ENCODE results near the gene FOXJ3. TPM values are rescaled to one million over a fixed set of nuclear protein-coding genes. Genes with fewer than 3 reads are reported as not detected.

The FOXJ3 gene
- total and polyA plus RNA-seq, 2 of the 13 experiments (the other 11 are each of a cell fraction or from before 2014, with no cell fraction given) = 16.6 to 48.5 TPM

- TF ChIP-seq ZNF580 (CRISPR knock-in tag; IDR thresholded peaks at IDR 0.05; ENCODE audit: borderline replicate concordance, low read depth) (no peak), ZNF619 (CRISPR knock-in tag; IDR thresholded peaks at IDR 0.05) (no peak), NBN (conservative IDR thresholded peaks at IDR 0.05) (no peak), ZNF777 (CRISPR knock-in tag; IDR thresholded peaks at IDR 0.05) (no peak), ZMYM2 (CRISPR knock-in tag; IDR thresholded peaks at IDR 0.05) (no peak), HIC2 (CRISPR knock-in tag; IDR thresholded peaks at IDR 0.05; ENCODE audit: low read depth) (no peak), PPARG (CRISPR knock-in tag; conservative IDR thresholded peaks at IDR 0.05) (peak; percentile 61; the same call in 1 of the 2 replicates), HOXA5 (CRISPR knock-in tag; IDR thresholded peaks at IDR 0.05) (no peak), ZNF878 (CRISPR knock-in tag; IDR thresholded peaks at IDR 0.05) (no peak), MIER3 (CRISPR knock-in tag; IDR thresholded peaks at IDR 0.05; ENCODE audit: borderline replicate concordance) (no peak), EP300 (IDR thresholded peaks at IDR 0.05; ENCODE audit: low read depth in 2 of 2, low read length in 2 of 2) (peak in 1 of 2 experiments; percentile 43; a peak in 1 of 4 replicates), EP300 (CRISPR knock-in tag; IDR thresholded peaks at IDR 0.05; ENCODE audit: borderline replicate concordance) (no peak), KLF12 (CRISPR knock-in tag; IDR thresholded peaks at IDR 0.05; ENCODE audit: borderline replicate concordance) (no peak), TIGD3 (CRISPR knock-in tag; IDR thresholded peaks at IDR 0.05; ENCODE audit: borderline replicate concordance) (no peak), TBX2 (CRISPR knock-in tag; IDR thresholded peaks at IDR 0.05; ENCODE audit: borderline replicate concordance) (peak; percentile 71; the same call in 1 of the 2 replicates), CSRNP1 (CRISPR knock-in tag; IDR thresholded peaks at IDR 0.05) (no peak), AKAP8 (CRISPR knock-in tag; IDR thresholded peaks at IDR 0.05) (no peak), SP5 (CRISPR knock-in tag; IDR thresholded peaks at IDR 0.05; ENCODE audit: borderline replicate concordance, low read depth) (peak; percentile 20; the same call in 1 of the 2 replicates), ZNF724P (CRISPR knock-in tag; IDR thresholded peaks at IDR 0.05; ENCODE audit: borderline replicate concordance) (no peak), PAWR (CRISPR knock-in tag; IDR thresholded peaks at IDR 0.05; ENCODE audit: borderline replicate concordance) (no peak), JDP2 (CRISPR knock-in tag; IDR thresholded peaks at IDR 0.05; ENCODE audit: borderline replicate concordance) (no peak), GFI1 (CRISPR knock-in tag; IDR thresholded peaks at IDR 0.05; ENCODE audit: borderline replicate concordance) (peak; percentile 93), ZNF333 (CRISPR knock-in tag; IDR thresholded peaks at IDR 0.05; ENCODE audit: borderline replicate concordance) (no peak), YEATS4 (CRISPR knock-in tag; IDR thresholded peaks at IDR 0.05; ENCODE audit: borderline replicate concordance) (no peak), LCORL (IDR thresholded peaks at IDR 0.05) (no peak), LCORL (CRISPR knock-in tag; IDR thresholded peaks at IDR 0.05) (peak; percentile 78), HNF4A (CRISPR knock-in tag; IDR thresholded peaks at IDR 0.05) (0 out of 2 replicates have a peak, but pooled peaks have one; percentile 16), ELF4 (CRISPR knock-in tag; IDR thresholded peaks at IDR 0.05; ENCODE audit: borderline replicate concordance) (0 out of 2 replicates have a peak, but pooled peaks have one; percentile 52)
Observed at GRCh38 chr1:42319871-42320484, 15.1 kb downstream of the FOXJ3 start (continued).
